HG03108 (cell line): ENCODE measurements around the gene CYB5R3.
A peak's percentile ranks its signal among the peaks of the same experiment; 100 is the strongest.
"Not testable (repeated sequence)": the region's sequence is repeated elsewhere in the genome, so short reads cannot be mapped to it uniquely, and the experiment has no call there.

Experiments
- ATAC-seq: cut with Tn5 transposase; IDR thresholded peaks from one replicate; pipeline ENCODE4 v1.9.1; 2021; ENCODE audit warnings: moderate library complexity; ENCODE audit not compliant: unreplicated experiment

The CYB5R3 gene

GRCh38 chr22:42608136-42608822, 40.9 kb downstream of the CYB5R3 start:
- no peak for ATAC-seq

- not testable (repeated sequence) for ATAC-seq
These were observed 41.6 kb downstream of the CYB5R3 start for GRCh38 chr22:42607641-42608040.

GRCh38 chr22:42604403-42604802, 44.8 kb downstream of the CYB5R3 start:
- ATAC-seq, result no peak

GRCh38 chr22:42603427-42603826, 45.8 kb downstream of the CYB5R3 start:
- ATAC-seq, result no peak

GRCh38 chr22:42602470-42602869, 46.7 kb downstream of the CYB5R3 start:
- no peak for ATAC-seq

GRCh38 chr22:42601879-42602465, 47.2 kb downstream of the CYB5R3 start:
- ATAC-seq, result no peak

- ATAC-seq, result no peak
These were observed 52.2 kb downstream of the CYB5R3 start for GRCh38 chr22:42596863-42597530.

- no peak for ATAC-seq
These were observed 52.9 kb downstream of the CYB5R3 start for GRCh38 chr22:42596336-42596735.

GRCh38 chr22:42595434-42595833, 53.8 kb downstream of the CYB5R3 start:
- ATAC-seq, result no peak

GRCh38 chr22:42591987-42592386, 57.2 kb downstream of the CYB5R3 start:
- no peak for ATAC-seq

GRCh38 chr22:42587588-42588175, 61.5 kb downstream of the CYB5R3 start:
- ATAC-seq, result no peak

GRCh38 chr22:42586381-42586780, 62.8 kb downstream of the CYB5R3 start:
- ATAC-seq, result no peak

GRCh38 chr22:42585096-42585495, 64.1 kb downstream of the CYB5R3 start:
- ATAC-seq, result no peak

GRCh38 chr22:42584364-42584940, 64.7 kb downstream of the CYB5R3 start:
- ATAC-seq, result no peak

GRCh38 chr22:42582987-42583386, 66.2 kb downstream of the CYB5R3 start:
- ATAC-seq, result no peak

GRCh38 chr22:42581762-42582716, 67.2 kb downstream of the CYB5R3 start:
- peak; percentile 54 for ATAC-seq

GRCh38 chr22:42581194-42581761, 67.9 kb downstream of the CYB5R3 start:
- peak; percentile 5 for ATAC-seq

GRCh38 chr22:42580040-42580439, 69.2 kb downstream of the CYB5R3 start:
- not testable (repeated sequence) for ATAC-seq

GRCh38 chr22:42577623-42578240, 71.5 kb downstream of the CYB5R3 start:
- ATAC-seq, result no peak

GRCh38 chr22:42577141-42577540, 72.1 kb downstream of the CYB5R3 start:
- not testable (repeated sequence) for ATAC-seq
